GM23248 (cell line): ENCODE data around the gene SUSD2. TPM values are rescaled to one million over a fixed set of nuclear protein-coding genes. Genes with fewer than 3 reads are reported as not detected.

Source experiments
- DNase-seq: peaks from one replicate; pipeline ENCODE4 v3.0.0-alpha.2; 2015
- H2AFZ ChIP-seq: fragments of 200-600 bp; sonication (generic); 2 replicates; pipeline ENCODE4 v1.6.1; 2016; ENCODE audit warnings: antibody characterized with exemption
- H3F3A ChIP-seq: fragments of 200-600 bp; sonication (generic); 2 replicates; pipeline ENCODE4 v1.6.1; 2016; ENCODE audit warnings: mild to moderate bottlenecking, antibody characterized with exemption, mixed run types; ENCODE audit not compliant: insufficient read depth
- H3K27ac ChIP-seq: fragments of 200-600 bp; sonication (generic); 2 replicates; pipeline ENCODE4 v1.5.1; 2016; ENCODE audit warnings: mild to moderate bottlenecking
- H3K27me3 ChIP-seq: fragments of 200-600 bp; sonication (generic); replicated peaks from 2 replicates; pipeline ENCODE4 v1.6.1; 2016; ENCODE audit warnings: mild to moderate bottlenecking; ENCODE audit not compliant: insufficient read depth
- H3K36me3 ChIP-seq: fragments of 200-600 bp; sonication (generic); 2 replicates; pipeline ENCODE4 v1.6.1; 2016; ENCODE audit warnings: low read depth, mild to moderate bottlenecking
- H3K4me1 ChIP-seq: fragments of 200-600 bp; sonication (generic); 2 replicates; pipeline ENCODE4 v1.6.1; 2016; ENCODE audit warnings: mild to moderate bottlenecking; ENCODE audit not compliant: insufficient read depth
- H3K4me2 ChIP-seq: fragments of 200-600 bp; sonication (generic); one replicate; pipeline ENCODE4 v1.6.1; 2016; ENCODE audit warnings: mild to moderate bottlenecking; ENCODE audit not compliant: unreplicated experiment
- H3K4me3 ChIP-seq: fragments of 200-600 bp; sonication (generic); 2 replicates; pipeline ENCODE4 v1.5.1; 2016; ENCODE audit warnings: mild to moderate bottlenecking
- H3K79me2 ChIP-seq: fragments of 200-600 bp; sonication (generic); 2 replicates; pipeline ENCODE4 v1.6.1; 2016; ENCODE audit warnings: mild to moderate bottlenecking; ENCODE audit not compliant: insufficient read depth
- H3K9ac ChIP-seq: fragments of 200-600 bp; sonication (generic); 2 replicates; pipeline ENCODE4 v1.6.1; 2016; ENCODE audit warnings: mild to moderate bottlenecking
- H3K9me2 ChIP-seq: fragments of 200-600 bp; sonication (generic); 2 replicates; pipeline ENCODE4 v1.6.1; 2016; ENCODE audit warnings: mixed run types, mild to moderate bottlenecking, moderate library complexity; ENCODE audit not compliant: insufficient read depth
- H3K9me3 ChIP-seq: fragments of 200-600 bp; sonication (generic); one replicate; pipeline ENCODE4 v1.6.1; 2017; ENCODE audit warnings: low read depth
- H4K20me1 ChIP-seq: fragments of 200-600 bp; sonication (generic); 2 replicates; pipeline ENCODE4 v1.6.0; 2016; ENCODE audit not compliant: insufficient read depth
- EZH2 ChIP-seq: fragments of 200-600 bp; sonication (generic); IDR thresholded peaks from 2 replicates; pipeline ENCODE4 v1.6.1; 2018; ENCODE audit warnings: antibody characterized with exemption, mild to moderate bottlenecking; ENCODE audit not compliant: insufficient read depth, poor library complexity, severe bottlenecking
- EZH2phosphoT487 ChIP-seq: fragments of 200-600 bp; sonication (generic); IDR thresholded peaks from 2 replicates; pipeline ENCODE4 v1.6.1; 2018; ENCODE audit warnings: antibody characterized with exemption, moderate library complexity, mild to moderate bottlenecking, low read depth; ENCODE audit not compliant: insufficient read depth
- WGBS, 2 experiments: methylation state at CpG; one replicate each; pipeline ENCODE4 v1.1.6; 2015 to 2017; ENCODE audit warnings: low lambda C conversion rate in 2 of 2, low coverage in 1 of 2; ENCODE audit errors: missing lambda C conversion rate in 2 of 2; 5-methylcytosine and 5-hydroxymethylcytosine counted together
- in situ Hi-C: fragments of 300-500 bp; cut with MboI; formaldehyde crosslinking; loops from 2 replicates; pipeline ENCODE4 v1.15.0; 2020
- polyA plus RNA-seq: library from polyadenylated mRNA; unstranded; fragments of >200 nt; fragmentation: Nextera tagmentation; extraction: Ambion mirVana; gene quantifications from 2 replicates; pipeline ENCODE4 v1.2.1, GENCODE V29; 2016
- total RNA-seq: library from RNA; depleted of rRNA; stranded (reverse); fragments of >200 nt; shearing (Covaris generic); gene quantifications from 2 replicates; pipeline ENCODE4 v1.2.3, GENCODE V29; 2014

The SUSD2 gene
- total and polyA plus RNA-seq, 2 experiments from 2014 or later = 0.24 TPM; not detected in 1

DNA sequence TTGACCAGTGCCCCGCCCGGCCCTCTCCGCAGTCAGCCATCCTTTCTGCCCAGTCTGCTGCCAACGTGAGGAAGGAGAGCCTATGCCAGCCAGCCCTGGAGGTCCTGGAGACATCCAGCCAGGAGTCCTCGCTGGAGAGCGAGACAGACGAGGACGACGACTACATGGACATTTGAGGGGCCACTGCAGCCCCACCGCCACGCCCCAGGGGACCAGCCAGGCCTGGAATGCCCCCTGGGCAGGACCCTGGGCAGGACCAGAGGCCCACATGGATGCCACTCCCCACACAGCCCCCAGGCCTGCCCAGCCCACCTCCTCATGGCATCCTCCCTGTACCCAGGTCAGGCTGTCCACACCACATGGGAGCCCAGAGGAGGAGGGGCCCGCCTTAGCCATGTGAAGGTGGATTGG is 3.3 kb upstream of the SUSD2 start:
- 89 to 90% methylated on average over 9 to 12 of the region's 12 CpGs for WGBS, 2 experiments
- Histone ChIP-seq H3K9me2 (no peaks in the 10 kb centered on the region), H3K9ac (no peak overlapping the region), H3K79me2 (no peaks in the 10 kb centered on the region), H3K36me3 (no peaks in the 10 kb centered on the region), H3K9me3 (no peaks in the 10 kb centered on the region), H4K20me1 (no peaks in the 10 kb centered on the region), H3K27me3 (no peaks in the 10 kb centered on the region), H3K4me2 (no peak overlapping the region), H2AFZ (no peak overlapping the region), H3K4me1 (no peaks in the 10 kb centered on the region), H3F3A (no peaks in the 10 kb centered on the region), H3K4me3 (no peak overlapping the region), H3K27ac (no peak overlapping the region)
- in situ Hi-C loops = no loop called here
- no peak for DNase-seq
- no peak for TF ChIP-seq EZH2phosphoT487
- no peak for TF ChIP-seq EZH2

DNA sequence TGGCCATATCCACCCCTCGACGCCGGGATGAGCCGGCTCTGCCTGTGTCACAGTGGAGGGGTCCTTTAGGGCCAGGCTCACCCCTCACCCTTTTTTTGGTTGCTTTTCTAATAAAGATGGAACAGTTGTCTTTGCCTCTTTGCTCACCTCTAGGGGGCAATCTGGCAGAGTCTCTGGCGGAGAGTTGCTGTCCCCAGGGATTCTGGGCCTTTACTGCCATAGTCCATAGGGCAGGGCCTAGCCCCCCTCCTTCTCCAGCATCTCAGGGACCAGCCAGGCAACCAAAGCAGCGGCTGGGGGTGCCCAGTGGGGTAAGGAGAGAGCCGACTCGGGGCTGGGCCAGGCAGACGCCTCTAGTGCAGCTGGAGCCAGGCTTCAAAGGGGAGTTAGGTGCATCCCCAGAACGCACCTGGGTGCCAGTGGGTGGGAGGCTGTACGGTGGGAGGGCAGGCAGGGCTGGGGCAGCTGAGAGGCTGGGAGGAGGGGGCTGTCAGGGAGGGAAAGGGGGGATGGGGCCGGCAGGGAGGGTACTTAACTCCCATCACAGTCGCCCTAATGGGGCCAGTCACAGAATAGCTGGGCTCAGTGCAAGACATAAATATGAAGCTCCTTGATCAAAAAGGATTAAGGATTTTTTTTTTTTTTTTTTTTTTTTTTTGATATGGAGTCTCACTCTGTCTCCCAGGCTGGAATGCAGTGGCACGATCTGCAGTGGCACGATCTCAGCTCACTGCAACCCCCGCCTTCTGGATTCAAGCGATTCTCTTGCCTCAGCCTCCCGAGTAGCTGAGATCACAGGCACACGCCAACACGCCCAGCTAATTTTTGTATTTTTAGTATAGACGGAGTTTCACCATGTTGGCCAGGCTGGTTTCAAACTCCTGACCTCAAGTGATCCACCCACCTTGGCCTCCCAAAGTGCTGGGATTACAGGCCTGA is 2.5 kb upstream of the SUSD2 start:
- no peak overlapping the region for H3K9ac ChIP-seq
- DNase-seq = peak; percentile 31
- 77 to 78% methylated on average over 21 of the region's 21 CpGs for WGBS, 2 experiments
- H3K4me2 ChIP-seq = no peak overlapping the region
- H3K9me3 ChIP-seq = no peaks in the 10 kb centered on the region
- H3F3A ChIP-seq = no peaks in the 10 kb centered on the region
- H3K4me1 ChIP-seq = no peaks in the 10 kb centered on the region
- no peak overlapping the region for H3K4me3 ChIP-seq
- H3K36me3 ChIP-seq = no peaks in the 10 kb centered on the region
- no peaks in the 10 kb centered on the region for H3K9me2 ChIP-seq
- H3K27ac ChIP-seq = no peak overlapping the region
- H3K79me2 ChIP-seq = no peaks in the 10 kb centered on the region
- no peak for TF ChIP-seq EZH2phosphoT487
- TF ChIP-seq EZH2 = no peak
- H2AFZ ChIP-seq = no peak overlapping the region
- no peaks in the 10 kb centered on the region for H3K27me3 ChIP-seq
- in situ Hi-C loops = no loop called here
- no peaks in the 10 kb centered on the region for H4K20me1 ChIP-seq

DNA sequence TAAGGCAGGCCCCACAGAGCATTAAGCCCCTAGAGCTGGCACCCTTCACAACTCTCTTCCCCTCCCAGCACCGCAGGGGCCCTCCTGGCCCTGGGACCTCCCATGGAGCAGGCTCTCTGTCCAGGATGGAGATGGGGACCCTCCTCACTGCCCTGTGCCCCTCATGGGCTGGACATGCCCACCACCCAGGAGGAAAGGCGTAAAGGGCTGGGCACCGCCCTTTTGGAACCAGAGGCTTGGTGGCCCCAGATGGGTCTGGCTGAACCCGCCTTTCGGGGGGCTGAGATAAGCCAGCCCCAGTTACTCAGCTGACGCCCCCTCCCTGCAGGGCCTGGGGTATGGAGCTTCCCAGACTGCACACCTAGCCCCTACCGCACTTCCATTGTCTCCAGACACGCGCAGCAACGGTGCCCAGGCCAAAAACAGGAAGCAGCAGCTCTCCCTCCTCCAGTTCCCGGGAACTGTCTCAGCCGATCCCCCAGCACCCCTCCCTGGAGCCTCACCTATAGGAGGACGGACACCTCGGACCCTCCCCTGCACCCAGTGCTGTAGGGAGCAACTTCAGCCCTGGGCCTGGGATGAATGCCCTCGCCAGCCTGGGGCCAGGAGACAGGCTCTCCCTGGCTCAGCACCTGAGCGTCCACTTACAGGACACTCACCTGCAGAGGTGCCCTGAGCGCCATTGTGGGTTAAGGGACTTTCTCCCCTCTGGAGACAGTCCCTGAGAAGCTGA is 1.6 kb upstream of the SUSD2 start:
- Histone ChIP-seq H3K4me3 (no peak overlapping the region), H4K20me1 (no peaks in the 10 kb centered on the region), H3K36me3 (no peaks in the 10 kb centered on the region), H3K9me2 (no peaks in the 10 kb centered on the region), H3K79me2 (no peaks in the 10 kb centered on the region), H3K27ac (no peak overlapping the region), H3K4me2 (no peak overlapping the region), H3K9me3 (no peaks in the 10 kb centered on the region), H3F3A (no peaks in the 10 kb centered on the region), H3K4me1 (no peaks in the 10 kb centered on the region), H3K27me3 (no peaks in the 10 kb centered on the region), H2AFZ (no peak overlapping the region), H3K9ac (no peak overlapping the region)
- TF ChIP-seq EZH2phosphoT487 (no peak), EZH2 (no peak)
- 80 to 82% methylated on average over 16 to 17 of the region's 17 CpGs for WGBS, 2 experiments
- in situ Hi-C loops = no loop called here
- DNase-seq = no peak

DNA sequence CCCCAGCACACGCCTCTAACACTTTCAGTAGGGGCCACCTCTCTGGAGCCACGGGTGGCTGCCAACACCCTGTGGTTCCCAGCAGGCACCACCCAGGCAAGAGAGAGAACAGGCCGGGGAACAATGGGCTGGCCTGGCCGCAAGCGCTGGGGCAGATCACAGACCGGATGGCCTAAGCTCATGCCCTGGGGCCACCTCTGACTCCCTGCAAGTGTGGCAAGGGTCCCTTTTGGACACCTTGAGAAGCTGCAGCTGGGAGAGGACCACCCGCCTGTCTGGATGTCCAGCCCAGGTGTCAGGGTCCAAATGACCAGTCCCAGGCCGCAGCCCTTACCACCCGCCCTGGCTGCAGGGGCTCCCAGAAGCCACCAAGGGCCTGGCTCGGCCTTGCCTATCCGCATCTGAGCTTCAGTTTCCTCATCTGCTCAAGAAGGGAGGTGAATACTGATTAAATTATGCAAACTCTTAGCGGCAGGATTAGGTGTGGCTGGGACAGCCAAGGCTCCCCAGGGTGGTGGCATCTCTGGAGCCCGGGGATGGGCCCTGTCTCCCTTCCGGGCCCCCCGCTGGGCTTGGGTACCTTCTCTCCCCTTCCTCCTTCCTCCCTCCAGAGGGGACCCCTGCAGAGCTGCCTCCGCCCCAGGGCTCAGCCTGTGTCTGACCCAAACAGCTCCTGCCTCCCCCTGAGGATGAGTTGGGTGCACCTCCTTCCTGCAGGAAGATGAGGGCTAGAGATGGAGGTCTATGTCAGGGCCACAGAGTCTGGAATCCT is 785 bp upstream of the SUSD2 start:
- Histone ChIP-seq H3K27ac (no peak overlapping the region), H3F3A (no peaks in the 10 kb centered on the region), H2AFZ (no peak overlapping the region), H3K36me3 (no peaks in the 10 kb centered on the region), H3K9me2 (no peaks in the 10 kb centered on the region), H3K4me1 (no peaks in the 10 kb centered on the region), H3K4me3 (no peak overlapping the region), H3K9ac (no peak overlapping the region), H4K20me1 (no peaks in the 10 kb centered on the region), H3K4me2 (no peak overlapping the region), H3K27me3 (no peaks in the 10 kb centered on the region), H3K9me3 (no peaks in the 10 kb centered on the region), H3K79me2 (no peaks in the 10 kb centered on the region)
- 72 to 74% methylated on average over 15 to 16 of the region's 16 CpGs for WGBS, 2 experiments
- in situ Hi-C loops = no loop called here
- TF ChIP-seq EZH2 = no peak
- no peak for TF ChIP-seq EZH2phosphoT487
- no peak for DNase-seq
